NCI-H345 (cell line): ENCODE data around the gene ULK4.
"Not testable (repeated sequence)": the region's sequence is repeated elsewhere in the genome, so short reads cannot be mapped to it uniquely, and the experiment has no call there.

Source experiments
- DNase-seq: peaks from one replicate; lab custom pipeline; 2025; lab: John Stamatoyannopoulos, UW

Gene ULK4

DNA sequence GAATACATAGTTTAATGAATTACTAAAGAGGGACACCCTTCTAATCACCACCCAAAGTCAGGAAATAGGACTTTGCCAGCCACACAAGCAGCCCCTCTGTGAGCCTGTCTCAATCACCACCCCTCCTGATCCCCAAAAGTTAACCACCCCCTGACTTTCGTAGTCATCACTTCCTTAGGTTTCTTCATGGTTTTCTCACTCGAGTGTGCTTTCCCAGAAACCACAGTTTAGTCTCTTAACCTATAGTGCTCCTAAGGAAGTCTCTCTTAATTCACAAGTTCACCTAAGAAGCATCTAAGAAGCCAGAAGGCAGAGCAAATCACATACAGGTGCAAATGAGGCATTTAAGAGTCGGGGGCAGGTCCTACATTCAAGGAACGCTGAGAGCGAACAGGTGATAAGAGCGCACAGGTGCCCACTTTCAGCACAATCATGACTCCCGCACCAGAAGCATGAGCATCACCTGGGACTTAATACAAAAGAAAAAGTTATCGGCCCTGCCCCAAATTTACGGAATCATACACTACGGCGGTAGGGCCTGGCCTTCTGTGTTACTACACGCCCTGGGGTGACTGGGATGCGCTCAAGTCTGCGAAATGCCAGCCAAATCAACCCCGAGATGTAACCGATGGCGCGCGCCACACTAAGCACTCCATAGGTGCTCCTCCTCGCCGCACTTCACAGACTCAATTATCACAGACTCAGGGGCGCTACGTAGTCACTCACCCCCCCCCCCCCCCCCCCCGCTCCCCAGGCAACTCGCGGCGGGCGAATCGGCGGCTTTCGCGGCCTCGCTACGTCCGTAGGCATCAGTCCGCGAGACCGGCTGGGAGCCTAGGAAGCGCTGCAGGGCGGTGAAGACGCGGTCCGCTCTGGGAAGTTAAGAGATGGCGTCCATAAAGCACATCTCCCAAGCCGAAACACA is 815 bp downstream of the ULK4 start:
- DNase-seq: peak; percentile 35

DNA sequence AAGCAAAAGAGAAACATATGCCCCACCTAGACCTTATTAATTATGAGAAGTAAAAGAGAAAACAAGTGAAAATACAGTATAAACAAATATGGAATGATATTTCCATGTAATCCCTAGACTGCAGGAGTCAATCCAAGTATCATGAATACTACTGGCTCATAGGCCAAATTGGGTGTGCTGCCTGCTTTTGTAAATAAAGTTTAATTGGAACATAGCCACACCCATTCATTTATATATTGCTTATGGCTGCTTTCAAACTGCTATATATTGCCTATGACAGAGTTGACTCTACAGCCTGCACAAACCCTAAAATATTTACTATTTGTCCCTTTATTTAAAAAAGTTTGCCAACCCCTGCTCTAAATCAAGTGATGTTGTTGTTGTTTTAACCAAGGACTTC is 5.3 kb downstream of the ULK4 start:
- DNase-seq: no peak

DNA sequence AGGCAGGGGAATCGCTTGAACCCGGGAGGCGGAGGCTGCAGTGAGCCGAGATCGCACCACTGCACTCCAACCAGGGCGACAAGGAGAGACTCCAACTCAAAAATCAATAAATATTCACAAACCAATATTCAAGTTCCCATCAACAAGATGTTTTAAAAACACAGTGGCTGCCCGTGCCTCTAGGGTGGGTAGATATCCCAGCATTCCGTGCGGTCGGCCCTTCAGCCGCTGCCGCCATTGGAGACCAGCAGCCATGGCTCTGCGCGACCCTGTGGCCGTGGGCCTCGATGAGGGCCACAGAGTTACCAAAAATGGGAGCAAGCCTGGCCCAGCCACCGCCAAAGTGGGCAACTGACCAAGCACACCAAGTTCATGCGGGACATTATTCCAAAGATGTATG is 6.7 kb downstream of the ULK4 start:
- no peak for DNase-seq

DNA sequence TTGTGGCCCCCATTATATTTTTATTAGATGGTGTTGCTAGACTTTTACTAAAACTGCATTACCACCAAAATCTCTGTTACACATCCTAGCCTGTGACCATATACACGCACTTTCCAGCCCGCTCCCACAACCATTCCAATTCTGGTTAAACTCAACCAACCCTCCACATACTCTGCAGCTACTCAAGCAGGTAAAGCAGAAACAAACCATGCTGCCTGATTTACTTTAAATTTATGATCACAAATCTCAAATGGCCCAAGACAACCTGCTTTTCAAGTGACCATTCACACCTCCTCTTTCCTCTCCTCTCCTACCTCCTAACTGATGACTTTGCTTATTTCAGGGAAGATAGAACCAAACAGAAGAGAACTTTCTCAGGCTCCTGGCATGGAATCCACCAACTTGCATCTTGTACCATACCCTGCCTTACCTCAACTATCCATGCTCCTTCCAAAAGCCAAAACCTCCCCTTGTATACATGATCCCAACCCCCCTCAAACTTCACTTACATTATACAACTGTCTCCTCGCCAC is 18.5 kb downstream of the ULK4 start:
- no peak for DNase-seq

DNA sequence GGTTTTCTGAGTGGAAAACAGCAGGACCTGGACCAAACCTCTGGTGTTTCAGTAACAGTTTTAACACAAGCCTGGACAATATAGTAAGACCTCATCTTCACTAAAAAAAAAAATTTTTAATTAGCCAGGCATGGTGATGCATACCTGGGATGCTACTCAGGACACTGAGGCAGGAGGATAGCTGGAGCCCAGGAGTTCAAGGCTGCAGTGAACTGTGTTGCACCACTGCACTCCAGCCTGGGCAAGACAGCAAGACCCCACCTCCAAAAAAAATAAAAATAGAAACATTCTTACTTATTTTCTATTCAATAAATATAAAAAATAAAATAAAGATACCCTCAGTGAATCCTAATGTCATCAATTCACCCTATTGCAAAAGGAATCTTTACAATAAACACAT is 21.5 kb downstream of the ULK4 start:
- no peak for DNase-seq

DNA sequence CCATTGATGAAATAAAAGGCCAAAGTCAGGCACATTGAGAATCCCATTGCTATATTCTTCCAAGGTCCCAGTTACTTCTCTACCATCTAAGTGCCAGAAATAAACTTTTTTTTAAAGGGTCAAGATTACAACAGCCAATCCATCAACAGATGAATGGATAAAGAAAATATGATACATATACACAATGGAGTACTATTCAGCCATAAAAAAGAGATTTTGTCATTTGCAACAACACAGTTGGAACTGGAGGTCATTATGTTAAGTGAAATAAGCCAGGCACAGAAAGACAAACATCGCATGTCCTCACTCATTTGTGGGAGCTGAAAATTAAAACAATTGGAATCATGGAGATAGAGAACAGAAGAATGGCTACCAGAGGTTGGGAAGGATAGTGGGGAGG is 25.5 kb downstream of the ULK4 start:
- no peak for DNase-seq

DNA sequence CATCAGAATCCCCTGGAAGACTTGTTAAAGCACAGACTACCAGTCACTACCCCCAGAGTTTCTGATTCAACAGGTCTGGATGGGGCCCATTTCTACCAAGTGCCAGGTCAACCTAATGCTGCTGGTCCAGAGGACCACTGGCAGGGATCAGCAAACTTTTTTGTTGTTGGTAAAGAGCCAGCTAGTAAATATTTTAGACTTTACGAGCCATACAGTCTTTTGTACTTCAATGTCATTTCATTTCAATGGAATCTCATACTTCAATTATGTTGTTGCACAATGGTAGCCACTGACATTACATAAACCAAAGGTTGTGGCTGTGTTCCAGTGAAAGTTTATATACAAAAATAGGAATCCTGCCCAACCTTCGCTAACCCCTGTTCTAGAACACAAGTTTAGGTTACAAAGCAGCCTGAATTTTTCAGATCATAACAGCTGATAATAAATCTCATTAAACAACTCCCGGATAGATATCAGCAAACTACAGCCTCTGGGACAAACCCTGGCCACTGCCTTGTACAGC is 28.7 kb downstream of the ULK4 start:
- no peak for DNase-seq

DNA sequence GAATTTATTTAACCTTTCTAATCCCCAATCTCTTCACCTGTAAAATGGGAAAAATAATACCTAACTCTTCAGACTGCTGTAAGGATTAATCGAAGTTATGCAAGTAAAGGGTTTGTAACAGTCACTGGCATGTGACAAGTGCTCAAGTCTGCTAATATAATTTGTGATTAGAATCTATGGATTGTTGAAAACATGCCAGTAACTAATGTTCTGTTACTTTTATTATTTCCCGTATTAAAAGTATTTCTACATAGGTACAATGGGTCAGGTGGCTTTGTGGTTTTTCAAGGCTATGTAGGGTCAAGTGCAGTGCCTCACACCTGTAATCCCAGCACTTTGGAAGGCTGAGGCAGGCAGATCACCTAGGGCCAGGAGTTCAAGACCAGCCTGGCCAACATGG is 29.4 kb downstream of the ULK4 start:
- no peak for DNase-seq

DNA sequence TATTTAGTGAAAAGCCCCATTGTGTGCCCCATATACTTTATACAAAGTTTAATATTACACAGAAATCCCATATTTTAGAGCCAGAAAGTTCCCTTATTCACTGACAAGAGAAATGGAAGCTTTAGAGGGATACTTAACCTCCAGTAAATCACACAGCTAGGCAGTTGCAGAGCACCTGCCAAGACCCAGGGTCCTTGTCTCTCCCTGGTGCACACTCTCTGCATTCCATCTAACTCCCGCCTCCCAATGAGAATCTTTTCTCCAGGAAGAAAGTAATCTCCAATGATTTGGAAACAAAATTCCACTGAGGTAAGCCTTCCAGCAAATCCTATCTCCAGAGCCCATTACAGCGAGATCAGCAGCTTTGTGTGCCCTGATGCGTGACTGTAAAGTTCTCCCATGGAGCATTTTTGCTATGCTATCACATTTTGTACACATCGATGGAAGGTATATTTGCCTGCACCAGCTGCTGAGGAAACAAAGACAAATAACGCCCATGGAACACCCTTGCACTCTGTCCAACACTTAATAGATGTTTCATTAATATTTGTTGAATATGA is 41.4 kb downstream of the ULK4 start:
- no peak for DNase-seq

DNA sequence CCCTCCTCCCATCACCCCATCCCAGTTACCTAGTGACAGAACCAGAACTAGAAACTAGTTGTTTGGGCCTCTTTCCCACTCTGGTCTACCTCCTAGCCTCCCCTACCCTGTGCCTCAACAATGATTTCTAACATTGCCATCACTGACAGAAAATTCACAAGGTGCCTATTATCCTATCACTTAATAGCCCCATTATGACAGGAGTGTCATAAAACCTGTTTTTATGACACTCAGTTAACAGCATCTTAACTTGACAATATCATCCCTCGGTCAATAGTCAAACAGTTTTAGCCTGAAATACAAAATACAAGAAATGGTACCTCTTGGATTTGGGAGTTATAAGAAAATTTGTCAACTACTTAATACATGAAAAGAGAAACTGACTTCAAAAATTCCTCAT is 46.5 kb downstream of the ULK4 start:
- DNase-seq: no peak

DNA sequence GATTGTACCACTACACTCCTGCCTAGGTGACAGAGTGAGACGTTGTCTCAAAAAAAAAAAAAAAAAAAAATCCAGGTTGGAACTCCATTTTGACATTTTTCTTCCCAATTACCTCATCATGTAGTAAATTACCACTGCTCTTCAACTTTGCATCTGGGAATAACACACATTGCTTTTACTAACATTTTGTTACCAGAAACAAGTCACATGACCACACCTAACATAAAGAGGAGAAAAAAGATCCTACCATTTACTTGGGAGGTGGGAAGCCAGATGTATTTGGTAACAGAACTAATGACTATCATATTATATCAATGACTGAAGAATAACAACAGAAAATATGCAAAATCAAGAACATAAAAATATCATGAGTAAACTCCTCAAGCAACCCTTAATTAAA is 49.6 kb downstream of the ULK4 start:
- no peak for DNase-seq

DNA sequence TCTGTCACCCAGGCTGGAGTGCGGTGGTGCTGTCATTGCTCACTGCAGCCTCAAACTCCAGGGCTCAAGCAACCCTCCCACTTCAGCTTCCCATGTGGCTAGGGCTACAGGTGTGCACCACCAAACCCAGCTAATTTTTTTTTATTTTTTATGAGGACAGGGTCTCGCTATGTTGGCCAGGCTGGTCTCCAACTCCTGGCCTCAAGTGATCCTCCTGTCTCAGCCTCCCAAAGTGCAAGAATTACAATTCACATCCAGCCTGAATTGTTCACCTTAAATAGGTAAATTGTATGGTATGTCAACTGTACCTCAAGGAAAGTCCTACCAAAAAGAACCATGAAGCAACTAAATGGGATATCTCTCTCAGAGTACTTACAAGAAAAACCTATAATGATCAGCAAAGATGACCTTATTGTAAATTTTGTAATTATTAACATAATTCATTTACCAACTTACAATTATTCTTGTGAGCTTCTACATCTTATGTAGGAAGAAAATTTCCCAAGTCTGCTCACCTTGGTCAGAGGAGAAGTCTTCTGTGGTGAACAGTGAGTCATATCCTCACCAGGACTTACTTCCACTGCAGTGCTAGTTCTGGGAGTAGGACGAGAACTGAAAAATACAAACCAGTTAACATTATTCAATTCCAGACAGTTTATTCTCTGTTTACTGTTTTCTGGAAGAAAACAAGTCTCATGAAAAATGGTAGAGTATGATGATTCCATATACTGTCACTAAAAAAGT is 54.4 kb downstream of the ULK4 start:
- no peak for DNase-seq

DNA sequence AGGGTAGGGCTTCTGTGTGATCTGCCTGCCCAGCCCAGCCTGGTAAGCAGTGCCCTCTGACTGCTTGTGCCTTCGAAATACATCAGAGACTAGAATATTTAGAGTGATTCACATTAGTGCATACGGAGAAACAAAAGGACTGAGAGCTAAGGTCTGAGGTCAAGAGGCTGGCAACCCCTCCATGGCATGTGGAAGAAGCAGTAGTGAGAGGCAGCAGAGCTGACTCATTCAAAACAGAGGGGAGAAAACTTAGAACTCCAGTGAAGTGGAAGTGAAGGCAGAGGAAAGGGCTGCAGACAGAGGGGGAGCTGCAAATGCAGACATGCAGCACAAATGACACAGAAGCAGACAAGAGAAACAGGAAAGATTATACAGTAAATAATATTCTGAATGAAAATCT is 61.6 kb downstream of the ULK4 start:
- DNase-seq: no peak

DNA sequence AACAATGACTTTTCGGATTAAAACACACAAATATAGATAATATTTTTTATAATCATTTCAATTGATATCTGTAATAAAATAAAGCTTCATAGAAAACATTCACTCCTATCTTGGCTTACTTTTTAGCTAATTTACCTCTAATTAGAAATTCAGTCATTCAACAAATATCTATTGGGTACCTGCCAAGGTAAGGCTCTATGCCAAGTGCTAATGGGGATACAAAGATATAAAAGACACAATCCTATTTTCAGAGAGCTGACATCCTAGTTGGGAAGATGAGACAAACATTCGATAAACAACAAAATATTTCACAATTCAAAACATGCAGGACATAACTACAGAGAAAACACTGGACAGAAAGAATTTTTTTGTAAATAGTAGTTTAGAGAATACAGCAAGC is 63.3 kb downstream of the ULK4 start:
- no peak for DNase-seq

DNA sequence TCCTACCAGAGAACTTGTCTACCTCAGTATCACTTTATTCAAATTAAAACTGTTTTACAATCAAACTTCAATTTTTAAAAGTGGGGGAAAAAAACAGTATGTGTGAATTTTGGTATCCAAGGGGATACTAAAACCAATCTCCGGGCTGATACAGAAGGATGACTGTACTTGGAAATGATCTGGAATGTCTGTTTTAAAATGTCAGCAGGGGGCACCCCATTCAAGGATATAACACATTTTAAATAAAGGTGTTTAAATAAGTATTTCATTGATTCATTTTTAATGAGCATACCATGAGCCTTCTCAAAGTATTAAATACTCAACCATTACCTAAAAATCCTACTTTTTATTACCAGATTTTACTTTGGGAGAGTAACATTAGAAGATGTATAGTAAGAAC is 67.9 kb downstream of the ULK4 start:
- no peak for DNase-seq

DNA sequence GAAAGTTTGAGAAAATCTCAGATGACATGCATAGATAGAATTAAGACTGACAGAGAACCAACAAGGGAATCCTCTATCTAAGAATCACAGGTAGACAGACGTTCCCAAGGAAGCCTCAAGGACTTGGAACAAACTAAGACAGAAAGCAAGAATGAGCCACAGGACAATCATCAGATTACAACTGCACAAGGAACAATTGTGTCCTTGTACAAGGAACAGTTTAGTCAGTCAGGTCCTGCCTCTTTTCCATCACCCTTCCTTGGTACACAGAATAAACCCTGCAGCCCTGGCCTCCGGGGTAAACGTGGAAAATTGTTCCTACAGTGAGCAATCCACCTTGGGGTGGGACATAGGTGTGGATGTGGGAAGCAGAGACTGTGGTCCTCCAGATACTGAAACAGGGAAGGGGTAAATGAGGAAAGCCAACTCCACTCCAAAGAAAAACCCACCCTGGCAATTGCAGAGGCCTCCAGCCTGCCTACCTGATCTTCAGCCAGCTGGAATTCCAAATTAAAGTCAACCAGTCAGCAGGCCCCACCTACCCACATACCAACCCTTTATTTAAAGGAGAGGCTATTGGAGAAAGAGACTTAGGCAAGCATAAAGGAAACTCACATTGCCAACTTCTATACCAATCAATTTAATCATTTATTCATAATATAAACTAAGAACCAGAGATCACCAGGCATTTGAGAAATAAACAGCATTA is 73.4 kb downstream of the ULK4 start:
- no peak for DNase-seq

DNA sequence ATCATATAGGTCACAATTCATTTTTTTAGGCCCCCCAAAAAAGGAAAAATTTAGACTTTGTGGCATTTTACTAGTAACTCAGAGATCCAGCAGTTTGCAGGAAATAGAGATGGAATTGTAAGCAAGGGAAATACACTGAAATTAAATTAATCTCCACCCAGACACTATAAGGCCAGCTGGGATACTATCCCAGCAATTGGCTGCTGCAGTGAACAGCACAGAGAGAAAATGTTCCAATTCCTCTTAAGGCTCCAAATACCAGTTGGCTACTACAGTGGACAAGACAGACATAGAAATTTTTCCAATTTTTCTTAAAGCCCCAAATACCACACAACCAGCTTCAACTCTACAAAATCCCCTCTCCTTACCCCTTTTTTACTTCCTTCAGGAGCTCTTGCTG is 78.9 kb downstream of the ULK4 start:
- DNase-seq: no peak

DNA sequence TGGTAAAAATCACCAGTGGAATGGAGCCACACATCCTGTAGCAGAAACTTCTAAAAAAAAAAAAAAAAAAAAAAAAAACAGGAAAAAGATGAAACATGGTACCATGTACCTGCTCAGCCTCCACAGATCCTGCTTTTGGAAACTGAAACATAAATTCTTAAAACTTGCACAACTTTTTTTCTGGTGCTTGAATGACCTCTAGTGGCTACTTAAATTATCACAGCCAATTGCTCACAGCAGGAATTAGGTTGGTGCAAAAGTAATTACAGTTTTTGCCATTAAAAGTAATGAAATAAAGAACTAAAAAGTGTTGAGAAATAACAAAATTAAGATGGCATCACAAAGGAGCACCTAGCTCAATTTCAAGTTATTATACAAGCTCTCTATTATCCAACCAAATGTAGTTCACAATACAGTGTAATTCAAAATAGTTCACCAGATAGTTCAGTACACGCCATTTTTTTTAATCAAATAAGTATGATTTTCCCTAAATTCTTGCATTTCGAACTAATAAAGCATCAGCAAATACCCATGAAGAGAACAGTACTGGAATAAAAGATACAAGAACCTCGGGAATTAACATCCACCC is 80.6 kb downstream of the ULK4 start:
- DNase-seq: peak; percentile 20

DNA sequence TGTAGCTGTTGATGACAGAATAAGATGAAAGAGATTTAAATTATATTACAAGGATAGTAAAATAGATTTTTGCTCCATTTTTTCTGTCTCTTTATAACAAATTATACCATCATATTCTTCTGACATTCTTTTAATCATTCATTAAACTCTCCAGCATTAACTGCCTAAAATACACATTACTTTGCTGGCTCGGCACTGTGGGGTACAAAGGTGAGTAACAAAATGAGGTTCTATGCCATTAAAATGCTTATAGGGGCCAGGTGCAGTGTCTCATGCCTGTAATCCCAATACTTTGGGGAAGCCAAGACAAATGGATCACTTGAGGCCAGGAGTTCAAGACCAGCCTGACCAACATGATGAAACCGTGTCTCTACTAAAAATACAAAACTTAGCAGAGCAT is 81.5 kb downstream of the ULK4 start:
- no peak for DNase-seq

DNA sequence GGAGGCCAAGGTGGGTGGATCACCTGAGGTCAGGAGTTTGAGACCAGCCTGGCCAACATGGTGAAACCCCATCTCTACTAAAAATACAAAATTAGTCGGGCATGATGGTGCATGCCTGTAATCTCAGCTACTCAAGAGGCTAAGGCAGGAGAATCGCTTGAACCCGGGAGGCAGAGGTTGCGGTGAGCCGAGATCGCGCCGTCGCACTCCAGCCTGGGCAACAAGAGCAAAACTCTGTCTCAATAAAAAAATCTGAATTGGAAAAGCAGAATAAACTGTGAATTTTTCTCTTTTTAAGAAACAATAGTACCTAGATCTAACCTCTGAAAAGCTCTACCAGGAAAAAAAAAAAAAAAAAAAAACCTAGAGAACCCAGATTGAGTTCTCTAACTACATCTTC is 84.2 kb downstream of the ULK4 start:
- DNase-seq: not testable (repeated sequence)

DNA sequence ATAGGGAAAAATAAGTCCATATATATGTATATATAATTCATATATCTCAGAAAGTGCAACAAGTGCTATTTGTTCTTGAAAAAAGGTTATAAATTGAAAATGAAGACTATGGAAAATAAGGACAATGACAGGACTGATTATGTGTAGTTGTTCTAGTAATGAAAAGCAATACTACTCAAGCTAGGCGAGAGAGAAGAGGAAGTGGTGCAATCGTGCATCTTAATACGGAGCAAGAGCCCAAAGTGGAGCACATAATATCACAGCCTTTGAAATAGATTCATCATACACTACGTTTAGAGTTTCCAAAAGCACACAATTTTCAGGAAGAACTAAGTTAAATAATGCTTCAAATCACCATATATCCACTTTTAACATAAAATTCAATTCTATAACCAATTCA is 87.9 kb downstream of the ULK4 start:
- DNase-seq: no peak

DNA sequence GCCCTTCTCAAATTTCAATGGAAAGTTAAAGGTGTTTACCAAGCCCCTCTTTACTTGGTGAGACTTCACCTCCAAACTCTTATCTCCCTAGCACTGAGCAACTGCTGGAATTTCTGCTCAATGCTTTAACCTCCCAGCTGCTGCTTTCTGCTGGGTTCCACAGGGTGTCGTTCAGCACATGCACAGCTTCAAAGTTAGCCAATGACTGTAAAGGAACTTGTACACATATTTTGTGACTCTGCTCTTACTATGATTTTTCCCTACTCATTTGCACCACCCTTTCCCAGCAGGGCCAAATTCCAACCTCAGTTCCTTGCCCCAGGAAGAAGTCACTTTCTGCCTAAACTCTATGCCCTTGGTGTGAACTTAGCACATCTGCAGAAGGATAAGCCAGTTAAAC is 89.7 kb downstream of the ULK4 start:
- DNase-seq: no peak
